CD4-positive, alpha-beta T cell treated with Interleukin-15 for 1 hour (primary cell): ENCODE results near the gene SCUBE1.

Experiments used
- DNase-seq: peaks from one replicate; pipeline ENCODE4 v3.0.0-alpha.2; 2020

SCUBE1 gene

DNA sequence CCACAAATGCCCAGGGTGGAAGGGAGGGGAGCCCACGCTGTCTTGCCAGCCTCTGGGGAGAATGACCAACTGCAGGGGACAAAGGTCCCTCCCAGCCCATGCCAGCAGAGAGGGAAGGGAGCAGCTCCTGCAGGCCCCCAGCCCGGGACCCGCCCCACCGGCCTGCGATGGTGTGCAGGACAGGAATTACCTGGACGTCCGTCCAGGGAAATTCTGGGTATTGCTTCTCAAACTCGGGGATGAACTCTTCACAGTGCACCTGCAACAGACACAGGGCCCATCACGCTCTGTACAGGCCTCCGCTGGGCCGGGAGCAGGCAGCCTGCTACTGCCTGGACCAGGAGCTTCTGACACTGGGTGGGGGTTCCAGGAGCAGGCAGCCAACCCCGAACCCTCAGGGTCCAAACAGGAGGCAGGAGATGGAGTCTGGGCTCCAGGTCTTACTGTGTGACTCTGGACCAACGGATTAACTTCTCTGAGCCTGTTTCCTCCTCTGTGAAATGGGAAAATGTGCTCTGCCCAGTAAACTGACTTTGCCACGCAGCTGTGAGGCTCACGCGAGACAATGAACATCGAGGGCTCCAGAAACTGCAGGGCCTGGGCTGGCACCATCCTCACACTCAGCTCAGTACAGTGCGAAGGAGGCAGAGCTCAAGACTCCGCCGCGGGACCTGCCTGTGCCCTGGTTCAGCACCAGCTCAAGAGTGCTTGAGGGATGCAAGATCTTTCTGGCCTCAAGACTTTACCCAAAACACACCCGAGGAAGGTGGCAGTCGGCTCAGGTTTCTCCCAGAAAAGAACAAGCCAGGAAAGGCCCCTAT lies 173.7 kb downstream of the SCUBE1 start:
- no peak for DNase-seq

DNA sequence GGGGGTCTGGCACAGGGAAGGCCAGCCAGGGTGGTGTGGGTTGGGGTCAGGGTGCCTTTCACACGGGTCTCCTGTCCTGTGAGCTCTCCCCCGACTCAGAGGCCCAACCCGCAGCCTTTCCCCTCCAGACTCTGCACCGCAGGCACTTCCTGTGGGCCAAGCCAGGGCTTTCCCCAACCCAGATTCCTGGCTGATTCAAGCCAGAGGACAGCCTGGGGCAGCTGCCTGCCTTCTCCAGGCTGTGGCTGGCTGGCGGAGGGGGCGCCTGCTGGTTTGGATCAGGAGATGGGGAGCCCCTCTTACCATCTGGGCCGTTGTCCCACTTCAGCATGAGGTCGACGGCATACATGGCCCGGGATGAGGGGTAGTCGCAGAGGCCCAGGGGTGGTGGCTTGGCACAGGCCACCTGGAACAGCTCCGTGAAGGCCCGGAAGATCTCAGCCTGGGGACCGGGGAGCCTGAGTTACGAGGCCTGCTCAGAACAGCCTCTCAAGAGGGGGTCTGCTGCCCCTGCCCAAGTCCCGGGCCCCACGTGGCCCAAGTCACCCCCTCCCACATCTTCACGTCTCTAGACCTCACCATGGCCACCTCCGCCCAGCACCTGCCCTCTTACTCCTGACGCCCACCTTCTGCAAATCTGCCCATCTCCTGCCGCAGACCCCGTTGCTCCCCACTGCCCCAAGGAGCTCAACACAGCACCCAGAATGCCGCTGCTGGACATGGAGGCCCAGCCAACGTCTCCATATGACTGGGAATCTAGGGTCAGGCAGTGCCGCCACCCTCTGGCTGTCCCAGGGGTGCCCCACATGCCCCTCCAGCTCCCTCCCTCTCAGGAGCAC lies 174.5 kb downstream of the SCUBE1 start:
- no peak for DNase-seq

- DNase-seq: no peak
These were observed 176.1 kb downstream of the SCUBE1 start for GRCh38 chr22:43167001-43167589.

DNA sequence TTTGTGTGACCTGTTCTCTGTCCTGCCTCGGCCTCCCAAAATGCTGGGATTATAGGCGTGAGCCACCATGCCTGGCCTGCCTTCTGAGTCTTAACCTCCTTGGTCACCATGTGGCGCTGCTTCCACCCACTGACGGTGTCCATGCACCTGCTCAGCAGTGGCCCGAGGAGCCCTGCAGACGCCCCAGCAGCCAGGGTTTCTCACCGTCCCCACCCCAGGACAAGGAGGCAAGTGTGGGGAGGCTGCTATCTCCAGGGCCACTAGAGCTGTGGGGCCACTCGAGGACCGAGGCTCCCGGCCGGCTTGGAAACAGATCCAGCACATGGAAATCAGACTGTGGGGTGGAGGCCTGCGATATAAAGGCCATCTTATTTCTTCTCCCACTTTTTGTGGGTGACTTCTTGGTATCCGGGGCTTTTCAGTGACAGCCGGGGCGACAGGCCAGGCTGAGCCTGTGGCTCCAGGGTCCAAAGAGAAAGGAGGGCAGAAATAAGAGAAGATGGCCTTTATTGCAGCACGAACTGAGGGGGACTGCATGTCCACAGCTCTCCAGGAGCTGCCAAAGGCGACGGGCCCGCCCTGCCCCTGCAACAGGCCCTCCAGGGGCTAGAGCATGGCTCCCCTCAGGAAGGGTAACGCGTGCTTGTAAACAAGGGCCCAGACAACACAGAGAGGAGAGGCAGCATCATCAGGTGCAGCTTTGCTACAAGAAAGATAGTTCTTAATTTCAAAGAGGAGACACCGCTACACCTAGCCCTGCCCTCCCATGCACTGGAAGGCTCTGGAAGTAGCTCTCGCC lies 176.8 kb downstream of the SCUBE1 start:
- DNase-seq: no peak

GRCh38 chr22:43164636-43165035 lies 178.5 kb downstream of the SCUBE1 start:
- DNase-seq: no peak

DNA sequence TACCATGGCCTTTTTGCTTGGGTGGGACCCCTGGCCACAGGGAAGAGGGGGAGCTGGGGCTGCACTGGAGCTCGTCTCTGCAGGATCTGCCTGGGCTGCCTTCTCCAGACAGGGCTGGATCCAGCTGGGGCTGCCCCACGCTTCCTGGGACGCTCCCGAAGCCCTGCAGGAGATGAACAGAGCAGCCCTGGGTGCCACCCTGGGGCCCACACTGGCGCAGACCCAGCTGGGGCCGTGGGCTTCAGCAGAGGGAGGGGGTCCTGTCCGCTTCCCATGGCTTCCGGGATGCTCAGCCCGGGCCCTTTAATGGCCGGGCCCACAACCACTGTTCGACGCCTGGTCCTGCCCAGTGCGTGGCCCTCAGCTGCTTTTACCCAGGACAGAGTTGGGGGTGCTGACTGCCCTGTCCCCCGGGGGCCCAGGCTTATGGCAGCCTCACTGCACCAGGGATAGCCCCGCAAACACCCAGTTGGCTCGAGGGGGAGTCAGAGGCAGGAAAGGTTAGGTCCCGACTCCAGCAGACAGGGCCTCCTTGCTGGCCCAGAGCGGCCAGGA lies 179.9 kb downstream of the SCUBE1 start:
- no peak for DNase-seq

- no peak for DNase-seq
These were observed 180.6 kb downstream of the SCUBE1 start for GRCh38 chr22:43162412-43163150.

GRCh38 chr22:43160497-43161126 lies 182.6 kb downstream of the SCUBE1 start:
- DNase-seq: no peak

DNA sequence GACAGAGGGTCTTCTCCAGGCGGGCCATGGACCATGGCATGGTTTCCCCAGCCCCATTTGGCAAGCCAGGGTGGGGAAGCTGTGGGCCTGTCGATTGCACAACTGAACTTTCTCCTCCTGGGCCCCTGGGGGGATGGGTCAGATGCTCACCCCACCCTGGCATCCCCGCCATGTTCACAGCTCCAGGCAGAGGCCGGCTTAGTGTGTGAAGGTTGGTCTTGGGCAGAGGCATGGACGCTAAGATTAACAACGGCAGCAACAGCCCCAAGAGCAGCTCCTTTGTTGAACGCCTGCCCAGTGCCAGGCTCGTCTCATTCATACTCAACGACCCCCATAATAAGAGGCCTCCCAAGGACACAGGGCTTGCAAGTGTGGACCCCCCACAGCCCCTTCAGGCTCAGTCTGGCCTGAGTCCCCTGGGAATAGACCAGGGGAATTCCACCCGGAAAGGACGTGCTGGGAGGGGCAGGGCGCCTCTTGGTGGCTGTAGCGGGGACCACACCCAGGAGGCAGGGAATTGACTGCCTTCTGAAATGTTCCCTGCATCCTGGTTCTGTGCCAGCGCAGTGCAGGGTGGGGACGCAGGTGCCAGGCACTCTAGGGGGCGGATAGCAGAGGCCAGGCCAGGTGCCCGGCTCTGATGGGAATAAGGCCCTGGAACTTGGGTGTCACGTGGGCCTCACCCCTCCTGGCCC lies 183.5 kb downstream of the SCUBE1 start:
- no peak for DNase-seq

DNA sequence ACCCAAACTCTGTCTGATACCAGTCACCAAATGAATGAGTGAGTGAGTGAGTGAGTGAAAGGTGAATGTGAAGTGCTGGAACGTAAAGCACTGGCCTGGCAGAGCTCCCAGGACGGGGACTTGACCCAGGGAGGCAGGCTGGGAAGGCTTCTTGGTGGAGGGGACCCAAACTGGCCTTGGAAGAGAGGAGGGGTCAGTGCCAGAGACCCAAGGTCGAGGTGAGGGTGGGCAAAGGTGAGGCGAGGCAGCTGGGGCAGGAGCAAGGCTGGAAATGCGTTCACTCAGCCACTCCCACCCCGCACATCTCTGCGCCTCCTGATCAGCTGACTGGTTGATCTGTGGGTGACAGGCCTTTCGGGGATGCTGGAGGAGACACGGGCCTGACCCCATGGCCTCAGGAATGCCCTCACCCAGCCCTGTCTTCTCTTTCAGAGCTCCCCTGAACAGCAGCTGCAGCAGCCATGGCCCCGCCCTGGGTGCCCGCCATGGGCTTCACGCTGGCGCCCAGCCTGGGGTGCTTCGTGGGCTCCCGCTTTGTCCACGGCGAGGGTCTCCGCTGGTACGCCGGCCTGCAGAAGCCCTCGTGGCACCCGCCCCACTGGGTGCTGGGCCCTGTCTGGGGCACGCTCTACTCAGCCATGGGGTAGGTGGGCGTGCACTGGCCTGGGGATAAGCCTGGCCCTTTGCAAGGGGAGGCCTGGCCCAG lies 184.2 kb downstream of the SCUBE1 start:
- no peak for DNase-seq

DNA sequence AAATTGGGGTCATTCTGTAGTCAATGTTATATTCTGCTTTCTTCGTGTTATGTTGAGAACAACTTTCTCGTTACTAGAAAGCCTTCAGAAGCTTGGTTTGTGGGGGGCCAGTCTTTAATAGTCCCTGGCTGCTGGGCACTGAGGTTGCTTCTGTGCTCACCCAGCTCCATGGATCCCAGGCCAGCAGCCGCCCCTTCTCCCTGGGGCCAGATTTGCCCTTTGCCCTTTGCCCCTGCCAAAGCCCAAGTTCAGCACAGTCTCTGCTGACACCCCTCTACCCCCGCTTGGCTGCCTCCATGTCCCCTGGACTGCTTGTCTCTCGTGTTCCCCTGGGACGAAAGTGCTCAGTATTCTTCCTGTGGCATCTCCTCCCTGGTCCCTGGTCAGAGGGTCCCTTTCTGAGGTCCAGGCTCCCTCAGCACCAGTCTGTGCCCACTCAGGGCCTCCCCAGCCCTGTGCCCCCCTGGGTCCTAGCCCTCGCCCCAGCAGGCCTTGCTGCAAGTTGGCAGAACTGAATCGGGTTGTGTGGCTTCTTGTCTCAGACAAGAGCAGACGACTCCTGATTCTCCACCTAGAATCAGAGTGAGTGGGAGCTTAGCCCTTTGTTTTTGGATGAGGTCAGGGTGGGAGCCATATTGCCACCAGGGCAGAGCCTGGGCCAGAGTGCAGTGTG lies 185.2 kb downstream of the SCUBE1 start:
- no peak for DNase-seq

DNA sequence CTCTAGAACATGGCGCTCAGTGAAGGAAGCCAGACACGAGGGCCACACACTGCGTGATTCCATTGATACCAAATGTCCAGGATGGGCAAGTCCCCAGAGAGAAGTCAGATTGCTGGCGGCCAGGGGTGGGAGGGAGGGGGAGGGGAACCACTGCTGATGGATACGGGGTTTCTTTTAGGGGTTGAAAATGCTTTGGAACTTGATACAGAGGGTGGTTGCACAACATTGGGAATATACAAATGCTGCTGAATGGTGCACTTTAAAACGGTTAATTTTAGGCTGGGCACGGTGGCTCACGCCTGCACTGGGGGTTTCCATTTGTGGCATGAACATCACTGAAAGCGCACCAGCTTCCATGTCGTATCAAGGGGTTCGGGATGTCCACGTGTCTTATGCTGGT lies 186.8 kb downstream of the SCUBE1 start:
- no peak for DNase-seq

GRCh38 chr22:43155789-43156188 lies 187.4 kb downstream of the SCUBE1 start:
- DNase-seq: no peak

DNA sequence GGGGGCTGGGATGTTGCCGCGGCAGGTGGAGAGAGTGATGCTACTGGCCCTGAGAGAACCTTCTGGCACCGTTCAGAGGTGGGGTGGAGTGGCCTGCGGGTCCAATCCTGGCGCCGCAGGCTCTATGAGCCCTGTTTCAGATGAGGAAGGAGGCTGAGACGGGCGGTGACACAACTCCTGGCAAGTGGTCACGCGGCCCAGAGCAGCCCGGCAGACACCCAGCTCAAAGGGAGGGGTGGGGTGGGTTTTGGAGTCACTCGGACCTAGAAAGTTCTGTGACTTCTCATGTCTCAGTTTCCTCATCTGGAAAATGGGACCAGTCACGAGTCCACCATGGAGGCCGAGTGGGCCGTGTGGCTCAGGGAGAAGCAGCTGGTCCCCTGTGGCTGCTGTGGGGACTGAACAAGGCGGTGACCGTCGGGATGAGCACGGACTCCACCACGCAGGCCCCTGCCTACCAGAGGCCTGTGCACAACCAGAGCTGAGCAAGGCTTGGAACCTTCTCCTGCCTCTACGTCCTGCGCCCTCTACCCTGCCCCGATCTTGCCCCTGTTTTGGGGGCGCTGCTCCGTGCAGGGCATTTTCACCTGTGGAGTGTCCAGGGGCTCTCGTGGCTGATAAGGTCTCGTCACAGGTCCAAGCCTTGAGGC lies 188.2 kb downstream of the SCUBE1 start:
- DNase-seq: peak; percentile 68

DNA sequence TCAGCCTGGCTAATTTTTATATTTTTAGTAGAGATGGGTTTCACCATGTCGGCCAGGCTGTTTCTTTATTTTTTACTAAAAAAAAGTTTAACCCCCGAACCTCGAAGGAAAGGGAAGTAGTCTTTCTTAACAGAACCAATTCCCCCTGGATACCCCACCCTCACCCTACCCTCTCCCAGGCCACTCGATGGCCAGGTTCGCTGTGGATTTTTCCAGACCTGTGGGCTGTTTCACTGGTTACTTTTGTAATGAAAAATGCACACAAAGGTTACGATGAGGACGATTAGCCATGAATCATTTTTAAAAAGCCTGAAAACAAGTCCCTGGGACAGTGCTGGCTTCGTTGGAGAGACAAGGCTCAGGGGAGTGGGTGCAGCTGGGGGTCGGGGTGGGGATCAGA lies 189.3 kb downstream of the SCUBE1 start:
- DNase-seq: no peak

- DNase-seq: peak; percentile 54
These were observed 190.7 kb downstream of the SCUBE1 start for GRCh38 chr22:43152357-43153071.

GRCh38 chr22:43152003-43152356 lies 191.2 kb downstream of the SCUBE1 start:
- DNase-seq: no peak
